ENCODE results near the gene SLC38A11.

DNA sequence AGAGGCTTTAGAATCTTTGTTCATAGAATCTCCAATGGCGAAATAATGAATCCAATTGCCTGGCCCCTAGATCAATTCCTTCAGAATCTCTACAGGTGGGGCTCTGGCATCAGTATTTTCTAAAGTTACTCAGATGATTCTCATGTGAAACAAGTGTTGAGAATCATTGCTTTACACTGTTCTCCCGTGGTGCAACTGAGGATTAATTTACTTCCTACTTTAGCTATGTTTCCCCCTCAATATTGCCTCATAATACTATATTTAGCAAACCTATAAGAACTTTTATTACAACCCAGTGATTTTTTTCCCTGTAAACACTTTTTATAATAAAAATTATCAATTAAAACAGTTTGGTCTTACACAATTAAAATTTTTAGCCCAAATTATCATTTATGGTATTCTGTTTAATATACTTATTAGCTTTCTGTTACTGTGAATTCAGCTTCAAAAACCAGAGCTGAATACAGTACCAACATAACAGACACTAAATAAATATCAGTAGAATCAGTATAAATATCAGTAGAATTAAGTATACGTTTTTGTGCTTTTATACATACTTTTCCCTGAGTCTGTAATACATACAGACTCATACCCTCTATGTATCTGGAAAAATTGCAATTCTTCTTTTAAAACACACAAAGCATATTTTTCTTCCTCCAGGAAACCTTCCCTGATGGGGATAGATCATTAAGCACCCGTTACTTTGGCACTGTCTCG lies 20.8 kb downstream of the SLC38A11 start:
- TF ChIP-seq, protein P1, sequence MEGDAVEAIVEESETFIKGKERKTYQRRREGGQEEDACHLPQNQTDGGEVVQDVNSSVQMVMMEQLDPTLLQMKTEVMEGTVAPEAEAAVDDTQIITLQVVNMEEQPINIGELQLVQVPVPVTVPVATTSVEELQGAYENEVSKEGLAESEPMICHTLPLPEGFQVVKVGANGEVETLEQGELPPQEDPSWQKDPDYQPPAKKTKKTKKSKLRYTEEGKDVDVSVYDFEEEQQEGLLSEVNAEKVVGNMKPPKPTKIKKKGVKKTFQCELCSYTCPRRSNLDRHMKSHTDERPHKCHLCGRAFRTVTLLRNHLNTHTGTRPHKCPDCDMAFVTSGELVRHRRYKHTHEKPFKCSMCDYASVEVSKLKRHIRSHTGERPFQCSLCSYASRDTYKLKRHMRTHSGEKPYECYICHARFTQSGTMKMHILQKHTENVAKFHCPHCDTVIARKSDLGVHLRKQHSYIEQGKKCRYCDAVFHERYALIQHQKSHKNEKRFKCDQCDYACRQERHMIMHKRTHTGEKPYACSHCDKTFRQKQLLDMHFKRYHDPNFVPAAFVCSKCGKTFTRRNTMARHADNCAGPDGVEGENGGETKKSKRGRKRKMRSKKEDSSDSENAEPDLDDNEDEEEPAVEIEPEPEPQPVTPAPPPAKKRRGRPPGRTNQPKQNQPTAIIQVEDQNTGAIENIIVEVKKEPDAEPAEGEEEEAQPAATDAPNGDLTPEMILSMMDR (conservative IDR thresholded peaks at IDR 0.05), result no peak
- no peak for TF ChIP-seq ZFX (IDR thresholded peaks at IDR 0.05)
